DND-41 (cell line): ENCODE results near the gene AAGAB.

Source experiments
- CTCF ChIP-seq: IDR thresholded peaks from 2 replicates; pipeline ENCODE4 v1.5.1; 2012; ENCODE audit warnings: borderline replicate concordance, low read length, moderate library complexity, mild to moderate bottlenecking; ENCODE audit not compliant: poor library complexity, severe bottlenecking; ENCODE audit errors: extremely low read depth
- EZH2 ChIP-seq: IDR thresholded peaks from 3 replicates; pipeline ENCODE4 v1.6.1; 2012; ENCODE audit warnings: borderline replicate concordance, low read depth, mild to moderate bottlenecking, moderate library complexity, low read length, inconsistent platforms; ENCODE audit not compliant: severe bottlenecking

DNA sequence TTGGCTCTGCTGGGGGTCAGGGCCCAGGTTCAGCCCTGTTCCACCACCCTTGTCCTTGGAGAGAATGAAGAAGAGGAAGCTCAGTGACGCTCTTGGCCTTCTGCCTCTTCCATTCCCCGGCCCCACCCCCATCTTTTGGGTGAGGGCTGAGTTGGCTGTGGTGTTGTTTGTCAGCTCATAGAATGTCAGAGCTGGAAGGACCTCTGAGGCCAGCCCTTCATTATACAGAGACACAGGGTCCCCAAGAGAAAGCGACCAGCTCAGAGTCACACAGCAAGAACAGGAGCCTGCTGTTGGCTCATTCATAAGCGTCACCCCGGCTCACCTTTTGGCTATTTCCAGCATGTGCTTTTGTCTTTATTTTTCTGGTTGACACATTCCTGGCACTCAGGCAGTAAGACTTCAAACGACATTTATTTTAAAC lies 68.2 kb downstream of the AAGAB start:
- TF ChIP-seq CTCF = no peak
- TF ChIP-seq EZH2 = no peak
